HEK293 (cell line): ENCODE results near the gene PABPN1.

ENCODE experiments used
- CTCF ChIA-PET: fragments of 350-600 bp; formaldehyde crosslinking; extraction: SDS; loops from one replicate; lab custom pipeline; 2021; ENCODE audit warnings: antibody characterized with exemption; lab: Yijun Ruan, JAX
- POLR2A ChIA-PET: fragments of 300-600 bp; formaldehyde crosslinking; extraction: SDS; loops from one replicate; lab custom pipeline; 2020; ENCODE audit warnings: antibody characterized with exemption, inconsistent platforms; lab: Yijun Ruan, JAX
- H3K27ac ChIP-seq: fragments of 200-500 bp; sonication (Bioruptor generic); 2 replicates; pipeline ENCODE4 v1.5.1; 2014; ENCODE audit warnings: low read depth, low read length, control low read depth, inconsistent platforms; ENCODE audit errors: extremely low read depth
- H3K36me3 ChIP-seq, 2 experiments: fragments of 200-500 bp in 1 of 2; sonication (Bioruptor generic) in 1 of 2; 1 replicate in 1 of 2; 2 replicates in 1 of 2; pipeline ENCODE4 v1.5.1; 2014 to 2017; ENCODE audit warnings: inconsistent platforms in 2 of 2, low read length in 2 of 2; ENCODE audit not compliant: control insufficient read depth in 2 of 2, insufficient read depth in 1 of 2
- H3K4me1 ChIP-seq: fragments of 200-500 bp; sonication (Bioruptor generic); 2 replicates; pipeline ENCODE4 v1.5.1; 2014; ENCODE audit warnings: mild to moderate bottlenecking, low read length, inconsistent platforms; ENCODE audit not compliant: control insufficient read depth, insufficient read depth
- H3K4me3 ChIP-seq: 2 replicates; pipeline ENCODE4 v1.5.1; 2011; ENCODE audit warnings: low read depth, mild to moderate bottlenecking, control low read depth, low read length, moderate library complexity
- H3K9me3 ChIP-seq: fragments of 200-500 bp; sonication (Bioruptor generic); 2 replicates; pipeline ENCODE4 v1.5.1; 2014; ENCODE audit warnings: low read depth, low read length, inconsistent platforms; ENCODE audit not compliant: control insufficient read depth, insufficient read depth
- EGR2 ChIP-seq: fragments of 450-650 bp; formaldehyde crosslinking; IDR thresholded peaks from 2 replicates; pipeline ENCODE4 v1.5.1; 2016; ENCODE audit warnings: low read depth, missing biosample characterization, missing genetic modification characterization
- GLIS1 ChIP-seq: fragments of 450-650 bp; formaldehyde crosslinking; IDR thresholded peaks from 2 replicates; pipeline ENCODE4 v1.5.1; 2016; ENCODE audit warnings: missing biosample characterization, missing genetic modification characterization
- PRDM1 ChIP-seq: fragments of 450-650 bp; formaldehyde crosslinking; IDR thresholded peaks from 2 replicates; pipeline ENCODE4; 2016; ENCODE audit warnings: missing biosample characterization, missing genetic modification characterization
- REPIN1 ChIP-seq: fragments of 450-650 bp; formaldehyde crosslinking; IDR thresholded peaks from 2 replicates; pipeline ENCODE4 v1.5.1; 2017; ENCODE audit warnings: missing biosample characterization, missing genetic modification characterization, low read depth
- ZNF112 ChIP-seq: fragments of 450-650 bp; formaldehyde crosslinking; IDR thresholded peaks from 2 replicates; pipeline ENCODE4 v1.5.0; 2017; ENCODE audit warnings: missing biosample characterization, missing genetic modification characterization
- ZNF175 ChIP-seq: fragments of 450-650 bp; formaldehyde crosslinking; IDR thresholded peaks from 2 replicates; pipeline ENCODE4 v1.5.1; 2016; ENCODE audit warnings: missing biosample characterization, missing genetic modification characterization
- ZNF311 ChIP-seq: fragments of 450-650 bp; formaldehyde crosslinking; IDR thresholded peaks from 2 replicates; pipeline ENCODE4 v1.5.1; 2017; ENCODE audit warnings: missing biosample characterization, missing genetic modification characterization, borderline replicate concordance
- ZNF391 ChIP-seq: fragments of 450-650 bp; formaldehyde crosslinking; IDR thresholded peaks from 2 replicates; pipeline ENCODE4 v1.5.1; 2016; ENCODE audit warnings: low read depth, missing biosample characterization, missing genetic modification characterization, borderline replicate concordance
- ZNF600 ChIP-seq: fragments of 450-650 bp; formaldehyde crosslinking; IDR thresholded peaks from 2 replicates; pipeline ENCODE4 v1.5.1; 2016; ENCODE audit warnings: missing biosample characterization, missing genetic modification characterization
- ZNF660 ChIP-seq: fragments of 450-650 bp; IDR thresholded peaks from 2 replicates; pipeline ENCODE4 v1.5.1; 2018; ENCODE audit warnings: missing biosample characterization, mild to moderate bottlenecking, missing genetic modification characterization
- ZSCAN16 ChIP-seq: fragments of 450-650 bp; formaldehyde crosslinking; IDR thresholded peaks from 2 replicates; pipeline ENCODE4 v1.5.1; 2016; ENCODE audit warnings: missing biosample characterization, missing genetic modification characterization
- TF ChIP-seq, protein P1 (sequence below): fragments of 450-650 bp; formaldehyde crosslinking; IDR thresholded peaks from 2 replicates; pipeline ENCODE4 v1.5.1; 2017; ENCODE audit warnings: missing biosample characterization, missing genetic modification characterization
- TF ChIP-seq, protein P2 (sequence below): fragments of 450-650 bp; formaldehyde crosslinking; IDR thresholded peaks from 2 replicates; pipeline ENCODE4 v1.5.1; 2016; ENCODE audit warnings: missing biosample characterization, missing genetic modification characterization

Gene PABPN1

DNA sequence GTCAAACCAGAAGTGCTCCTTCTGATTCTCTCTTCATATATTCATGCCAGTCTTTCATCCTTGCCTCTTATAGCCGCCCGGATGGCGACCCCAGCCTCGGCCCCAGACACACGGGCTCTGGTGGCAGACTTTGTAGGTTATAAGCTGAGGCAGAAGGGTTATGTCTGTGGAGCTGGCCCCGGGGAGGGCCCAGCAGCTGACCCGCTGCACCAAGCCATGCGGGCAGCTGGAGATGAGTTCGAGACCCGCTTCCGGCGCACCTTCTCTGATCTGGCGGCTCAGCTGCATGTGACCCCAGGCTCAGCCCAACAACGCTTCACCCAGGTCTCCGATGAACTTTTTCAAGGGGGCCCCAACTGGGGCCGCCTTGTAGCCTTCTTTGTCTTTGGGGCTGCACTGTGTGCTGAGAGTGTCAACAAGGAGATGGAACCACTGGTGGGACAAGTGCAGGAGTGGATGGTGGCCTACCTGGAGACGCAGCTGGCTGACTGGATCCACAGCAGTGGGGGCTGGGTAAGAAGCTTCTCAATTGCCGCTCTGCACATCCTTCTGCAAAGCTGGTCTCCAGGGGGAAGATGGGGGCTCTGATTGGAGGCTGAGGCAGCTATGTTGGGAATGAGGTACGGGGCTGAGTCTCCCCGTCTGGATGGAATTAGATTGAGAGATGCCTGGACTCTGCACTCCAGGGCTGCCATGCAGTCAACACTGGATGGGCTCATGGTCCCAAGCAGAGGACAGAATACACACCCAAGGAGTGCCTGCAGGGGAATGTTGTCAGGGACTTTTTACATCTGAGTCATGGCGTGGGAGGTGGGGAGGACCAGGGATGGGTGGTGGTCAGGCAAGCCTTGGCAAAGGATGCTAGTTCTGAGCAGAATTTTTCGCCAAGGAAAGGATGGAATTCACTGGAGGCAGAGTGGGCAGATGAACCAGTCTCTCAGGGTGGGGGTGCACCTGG lies 13.3 kb upstream of the PABPN1 start:
- Histone ChIP-seq H3K9me3 (no peaks in the 10 kb centered on the region), H3K36me3 (peaks cover 8 to 46% of the 10 kb centered on the region in 2 experiments), H3K27ac (peak overlapping the region; percentile 85; the same call in 1 of the 2 replicates), H3K4me1 (peaks cover 6% of the 10 kb centered on the region; the same call in 1 of the 2 replicates), H3K4me3 (peak overlapping the region; percentile 56)
- POLR2A ChIA-PET = interaction anchor here (1.1 to 8.1 kb wide), 5 partner anchors 11 to 213 kb away, joined by 6 to 170 read pairs (median 12); partner anchors contain the start of genes ACIN1, C14orf119, HOMEZ and PABPN1
- CTCF ChIA-PET = interaction anchor here (0.5 to 1.0 kb wide), 3 partner anchors 8 to 750 kb away, joined by 3 read pairs; no protein-coding TSS in a partner anchor
- no peak for TF ChIP-seq ZNF391 (tag by site-specific recombination)
- TF ChIP-seq ZNF600 = peak; percentile 25; the same call in 1 of the 2 replicates

DNA sequence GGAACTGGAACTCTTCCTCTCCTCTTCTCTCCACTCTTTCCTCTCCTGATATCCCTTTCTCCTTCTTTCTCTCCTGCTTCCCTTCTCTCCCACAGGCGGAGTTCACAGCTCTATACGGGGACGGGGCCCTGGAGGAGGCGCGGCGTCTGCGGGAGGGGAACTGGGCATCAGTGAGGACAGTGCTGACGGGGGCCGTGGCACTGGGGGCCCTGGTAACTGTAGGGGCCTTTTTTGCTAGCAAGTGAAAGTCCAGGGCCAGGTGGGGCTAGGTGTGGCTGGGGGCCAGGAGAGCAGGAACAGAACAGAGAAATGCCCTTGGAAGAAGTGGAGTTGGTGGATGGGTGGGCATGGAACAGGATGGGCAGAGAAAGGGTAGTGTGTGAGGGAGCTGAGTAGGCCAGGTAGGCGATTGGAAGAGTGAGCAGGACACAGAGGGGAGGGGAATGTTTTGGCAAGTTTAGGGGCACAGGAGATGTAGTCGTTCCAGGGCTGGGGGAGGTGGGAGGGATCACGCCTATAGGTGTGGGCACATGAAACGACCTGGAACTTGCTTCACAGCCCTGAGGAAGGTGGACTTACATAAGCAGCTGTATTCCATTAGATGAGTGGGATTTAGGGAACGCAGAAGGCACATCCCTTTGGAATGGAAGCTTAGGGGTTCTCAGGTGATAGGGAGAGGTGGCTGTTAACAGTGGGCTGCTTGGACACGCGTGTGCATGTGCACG lies 12.4 kb upstream of the PABPN1 start:
- H3K27ac ChIP-seq = no peak overlapping the region
- H3K4me1 ChIP-seq = peaks cover 6% of the 10 kb centered on the region; the same call in 1 of the 2 replicates
- TF ChIP-seq PRDM1 (tag by site-specific recombination) = 0 out of 2 replicates have a peak, but pooled peaks have one; percentile 23
- TF ChIP-seq, protein P1, sequence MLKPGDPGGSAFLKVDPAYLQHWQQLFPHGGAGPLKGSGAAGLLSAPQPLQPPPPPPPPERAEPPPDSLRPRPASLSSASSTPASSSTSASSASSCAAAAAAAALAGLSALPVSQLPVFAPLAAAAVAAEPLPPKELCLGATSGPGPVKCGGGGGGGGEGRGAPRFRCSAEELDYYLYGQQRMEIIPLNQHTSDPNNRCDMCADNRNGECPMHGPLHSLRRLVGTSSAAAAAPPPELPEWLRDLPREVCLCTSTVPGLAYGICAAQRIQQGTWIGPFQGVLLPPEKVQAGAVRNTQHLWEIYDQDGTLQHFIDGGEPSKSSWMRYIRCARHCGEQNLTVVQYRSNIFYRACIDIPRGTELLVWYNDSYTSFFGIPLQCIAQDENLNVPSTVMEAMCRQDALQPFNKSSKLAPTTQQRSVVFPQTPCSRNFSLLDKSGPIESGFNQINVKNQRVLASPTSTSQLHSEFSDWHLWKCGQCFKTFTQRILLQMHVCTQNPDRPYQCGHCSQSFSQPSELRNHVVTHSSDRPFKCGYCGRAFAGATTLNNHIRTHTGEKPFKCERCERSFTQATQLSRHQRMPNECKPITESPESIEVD = no peak
- TF ChIP-seq EGR2 (tag by site-specific recombination) = peak; percentile 15; the same call in 1 of the 2 replicates
- TF ChIP-seq, protein P2, sequence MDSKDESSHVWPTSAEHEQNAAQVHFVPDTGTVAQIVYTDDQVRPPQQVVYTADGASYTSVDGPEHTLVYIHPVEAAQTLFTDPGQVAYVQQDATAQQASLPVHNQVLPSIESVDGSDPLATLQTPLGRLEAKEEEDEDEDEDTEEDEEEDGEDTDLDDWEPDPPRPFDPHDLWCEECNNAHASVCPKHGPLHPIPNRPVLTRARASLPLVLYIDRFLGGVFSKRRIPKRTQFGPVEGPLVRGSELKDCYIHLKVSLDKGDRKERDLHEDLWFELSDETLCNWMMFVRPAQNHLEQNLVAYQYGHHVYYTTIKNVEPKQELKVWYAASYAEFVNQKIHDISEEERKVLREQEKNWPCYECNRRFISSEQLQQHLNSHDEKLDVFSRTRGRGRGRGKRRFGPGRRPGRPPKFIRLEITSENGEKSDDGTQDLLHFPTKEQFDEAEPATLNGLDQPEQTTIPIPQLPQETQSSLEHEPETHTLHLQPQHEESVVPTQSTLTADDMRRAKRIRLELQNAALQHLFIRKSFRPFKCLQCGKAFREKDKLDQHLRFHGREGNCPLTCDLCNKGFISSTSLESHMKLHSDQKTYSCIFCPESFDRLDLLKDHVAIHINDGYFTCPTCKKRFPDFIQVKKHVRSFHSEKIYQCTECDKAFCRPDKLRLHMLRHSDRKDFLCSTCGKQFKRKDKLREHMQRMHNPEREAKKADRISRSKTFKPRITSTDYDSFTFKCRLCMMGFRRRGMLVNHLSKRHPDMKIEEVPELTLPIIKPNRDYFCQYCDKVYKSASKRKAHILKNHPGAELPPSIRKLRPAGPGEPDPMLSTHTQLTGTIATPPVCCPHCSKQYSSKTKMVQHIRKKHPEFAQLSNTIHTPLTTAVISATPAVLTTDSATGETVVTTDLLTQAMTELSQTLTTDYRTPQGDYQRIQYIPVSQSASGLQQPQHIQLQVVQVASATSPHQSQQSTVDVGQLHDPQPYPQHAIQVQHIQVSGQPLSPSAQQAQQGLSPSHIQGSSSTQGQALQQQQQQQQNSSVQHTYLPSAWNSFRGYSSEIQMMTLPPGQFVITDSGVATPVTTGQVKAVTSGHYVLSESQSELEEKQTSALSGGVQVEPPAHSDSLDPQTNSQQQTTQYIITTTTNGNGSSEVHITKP (tag by site-specific recombination) = no peak
- no peak for TF ChIP-seq REPIN1 (tag by site-specific recombination)
- no peak for TF ChIP-seq ZSCAN16 (tag by site-specific recombination)
- no peak for TF ChIP-seq GLIS1 (tag by site-specific recombination)
- TF ChIP-seq ZNF660 (tag by site-specific recombination) = no peak
- no peak overlapping the region for H3K4me3 ChIP-seq
- ChIA-PET CTCF (no interaction called here), POLR2A (interaction anchor here (3.2 kb wide), 1 partner anchor 12 kb away, joined by 19 read pairs; the partner anchor contains the start of gene PABPN1)
- H3K36me3 ChIP-seq = peaks cover 8 to 46% of the 10 kb centered on the region in 2 experiments
- no peaks in the 10 kb centered on the region for H3K9me3 ChIP-seq

DNA sequence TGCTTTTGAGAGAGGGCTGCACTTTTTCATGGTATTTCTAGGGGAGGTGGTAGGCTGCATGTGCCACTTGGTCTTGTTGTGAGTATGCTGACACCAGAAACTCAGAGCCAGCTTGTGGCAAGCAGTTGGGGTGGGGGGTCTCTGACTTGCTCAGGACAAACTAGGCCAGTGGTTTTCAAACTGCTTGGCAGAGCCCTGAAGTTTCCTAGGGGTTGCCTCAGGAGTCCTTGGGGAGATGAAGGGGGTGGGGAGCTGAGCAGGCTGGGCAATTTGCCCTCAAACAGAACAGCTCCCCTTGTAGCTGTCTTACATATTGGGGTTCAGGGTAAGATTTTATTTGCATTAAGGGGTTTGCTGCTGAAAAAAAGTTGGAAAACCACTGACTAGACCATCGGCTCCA lies 10.7 kb upstream of the PABPN1 start:
- TF ChIP-seq ZNF311 (no peak), ZNF112 (tag by site-specific recombination) (no peak), ZNF175 (tag by site-specific recombination) (no peak)
- Histone ChIP-seq H3K4me1 (peaks cover 6% of the 10 kb centered on the region; the same call in 1 of the 2 replicates), H3K4me3 (no peak overlapping the region), H3K27ac (no peak overlapping the region), H3K36me3 (peaks cover 16 to 52% of the 10 kb centered on the region in 2 experiments), H3K9me3 (no peaks in the 10 kb centered on the region)
- ChIA-PET CTCF (no interaction called here), POLR2A (interaction anchor here (1.7 to 3.2 kb wide), 2 partner anchors 8 to 11 kb away, joined by 5 to 19 read pairs; partner anchors contain the start of genes PABPN1 and PPP1R3E)
